Chondrocyte (in vitro differentiated cells): ENCODE data around the gene TBC1D9. TPM values are rescaled to one million over a fixed set of nuclear protein-coding genes. Genes with fewer than 3 reads are reported as not detected.
A peak's percentile ranks its signal among the peaks of the same experiment; 100 is the strongest.
"Not testable (repeated sequence)": the region's sequence is repeated elsewhere in the genome, so short reads cannot be mapped to it uniquely, and the experiment has no call there.

ENCODE experiments used
- DNase-seq: peaks from one replicate; pipeline ENCODE4 v3.0.0; 2021; ENCODE audit warnings: mixed read lengths, low spot score
- H3K27ac Mint-ChIP-seq: one replicate; pipeline ENCODE4 v1.8.0; 2021; ENCODE audit warnings: mild to moderate bottlenecking, moderate library complexity, mixed read lengths; ENCODE audit not compliant: unreplicated experiment
- H3K27me3 Mint-ChIP-seq: 2 replicates; pipeline ENCODE4 v1.8.0; 2021; ENCODE audit warnings: low read depth, mixed read lengths
- H3K36me3 Mint-ChIP-seq: 2 replicates; pipeline ENCODE4 v1.8.0; 2021; ENCODE audit warnings: low read depth, mixed read lengths
- H3K4me1 Mint-ChIP-seq: 2 replicates; pipeline ENCODE4 v1.8.0; 2021; ENCODE audit warnings: low read depth, mild to moderate bottlenecking, mixed read lengths
- H3K4me3 Mint-ChIP-seq: one replicate; pipeline ENCODE4 v1.8.0; 2021; ENCODE audit warnings: mild to moderate bottlenecking, moderate library complexity, mixed read lengths; ENCODE audit not compliant: unreplicated experiment
- H3K9me3 Mint-ChIP-seq: 2 replicates; pipeline ENCODE4 v1.8.0; 2021; ENCODE audit warnings: low read depth, mixed read lengths
- CTCF ChIP-seq: fragments of 200-600 bp; sonication (generic); IDR thresholded peaks from 2 replicates; pipeline ENCODE4 v1.5.0; 2021; ENCODE audit warnings: antibody characterized with exemption, mild to moderate bottlenecking, moderate library complexity
- total RNA-seq: library from RNA; stranded (reverse); gene quantifications from 3 replicates; pipeline ENCODE4 v1.2.1, GENCODE V29; 2021

The TBC1D9 gene
- total RNA-seq, 1 donor from 2014 or later: 40.5 TPM

- H3K4me1 Mint-ChIP-seq: no peaks in the 10 kb centered on the region
- TF ChIP-seq CTCF: no peak
- no peaks in the 10 kb centered on the region for H3K27me3 Mint-ChIP-seq
- H3K36me3 Mint-ChIP-seq: no peaks in the 10 kb centered on the region
- H3K4me3 Mint-ChIP-seq: no peak overlapping the region
- H3K9me3 Mint-ChIP-seq: no peaks in the 10 kb centered on the region
- H3K27ac Mint-ChIP-seq: no peak overlapping the region
- DNase-seq: no peak
These were observed 37.1 kb upstream of the TBC1D9 start for GRCh38 chr4:140793291-140793690.

GRCh38 chr4:140790765-140791164 lies 34.6 kb upstream of the TBC1D9 start:
- Mint-ChIP-seq H3K36me3 (no peaks in the 10 kb centered on the region), H3K27me3 (no peaks in the 10 kb centered on the region), H3K4me1 (peaks cover 8% of the 10 kb centered on the region), H3K4me3 (no peak overlapping the region), H3K27ac (no peak overlapping the region), H3K9me3 (peaks cover 12% of the 10 kb centered on the region)
- no peak for DNase-seq
- no peak for TF ChIP-seq CTCF

- no peaks in the 10 kb centered on the region for H3K36me3 Mint-ChIP-seq
- no peaks in the 10 kb centered on the region for H3K27me3 Mint-ChIP-seq
- H3K4me1 Mint-ChIP-seq: peaks cover 8% of the 10 kb centered on the region
- no peak overlapping the region for H3K4me3 Mint-ChIP-seq
- TF ChIP-seq CTCF: no peak
- DNase-seq: no peak
- H3K9me3 Mint-ChIP-seq: peaks cover 12% of the 10 kb centered on the region
- H3K27ac Mint-ChIP-seq: no peak overlapping the region
These were observed 34.0 kb upstream of the TBC1D9 start for GRCh38 chr4:140790171-140790570.

- Mint-ChIP-seq H3K27me3 (no peaks in the 10 kb centered on the region), H3K4me3 (no peak overlapping the region), H3K36me3 (no peaks in the 10 kb centered on the region), H3K27ac (no peak overlapping the region), H3K9me3 (peaks cover 12% of the 10 kb centered on the region), H3K4me1 (peaks cover 8% of the 10 kb centered on the region)
- no peak for TF ChIP-seq CTCF
- DNase-seq: no peak
These were observed 33.6 kb upstream of the TBC1D9 start for GRCh38 chr4:140789759-140790158.

- H3K27ac Mint-ChIP-seq, H3K4me3 Mint-ChIP-seq: not testable (repeated sequence)
- peaks cover 20% of the 10 kb centered on the region for H3K4me1 Mint-ChIP-seq
These were observed 26.6 kb upstream of the TBC1D9 start for GRCh38 chr4:140782787-140783186.

GRCh38 chr4:140781596-140781995 lies 25.4 kb upstream of the TBC1D9 start:
- no peaks in the 10 kb centered on the region for H3K36me3 Mint-ChIP-seq
- no peak overlapping the region for H3K4me3 Mint-ChIP-seq
- H3K9me3 Mint-ChIP-seq: peaks cover 15% of the 10 kb centered on the region
- TF ChIP-seq CTCF: no peak
- peak overlapping the region; percentile 57 for H3K27ac Mint-ChIP-seq
- no peak for DNase-seq
- H3K4me1 Mint-ChIP-seq: peaks cover 16% of the 10 kb centered on the region
- no peaks in the 10 kb centered on the region for H3K27me3 Mint-ChIP-seq

More at GRCh38 chr4:140782787-140783186, 26.6 kb upstream of the TBC1D9 start:
- peaks cover 21% of the 10 kb centered on the region for H3K9me3 Mint-ChIP-seq
- not testable (repeated sequence) for H3K36me3 Mint-ChIP-seq, DNase-seq, H3K27me3 Mint-ChIP-seq
